ENCODE measurements around the gene HYLS1.

Gene HYLS1

DNA sequence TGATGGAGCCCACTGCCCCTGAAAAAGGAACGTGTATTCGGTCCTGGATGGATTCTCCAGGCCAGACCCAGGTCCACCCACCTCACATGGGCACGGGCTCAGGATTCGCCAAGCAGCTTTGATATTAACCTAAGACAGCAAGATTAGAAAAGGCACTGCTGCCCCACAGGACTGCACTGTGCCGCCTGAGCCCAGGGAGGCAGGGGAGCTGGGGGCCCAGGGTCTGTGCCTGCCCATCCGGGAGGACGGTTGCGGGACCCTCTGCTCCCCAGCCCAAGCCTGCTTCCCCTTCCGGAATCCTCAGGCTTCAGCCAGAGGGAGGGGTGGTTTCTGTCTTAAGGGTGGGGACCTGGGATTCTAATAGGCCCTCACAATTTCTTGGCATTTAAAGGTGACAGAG is 44.8 kb downstream of the HYLS1 start:
- no peaks in the 10 kb centered on the region for H3K9me3 ChIP-seq (ENCODE audit: control insufficient read depth, low read length)
- no peak overlapping the region for H3K4me3 ChIP-seq (ENCODE audit: insufficient read depth, low read depth, low read length)
- no peaks in the 10 kb centered on the region for H3K4me1 ChIP-seq (ENCODE audit: control insufficient read depth, insufficient read depth, low read length)
- H3K27ac ChIP-seq (ENCODE audit: insufficient read depth, low read depth, low read length, poor library complexity, severe bottlenecking), result no peak overlapping the region
- no peaks in the 10 kb centered on the region for H3K27me3 ChIP-seq (ENCODE audit: control insufficient read depth, insufficient read depth, low read length, poor library complexity, severe bottlenecking)
- no peaks in the 10 kb centered on the region for H3K36me3 ChIP-seq (ENCODE audit: control insufficient read depth, insufficient read depth, low read length)
- 84 to 88% methylated on average over 9 of the region's 9 CpGs for WGBS, 2 experiments

- WGBS, 2 experiments, result 52 to 55% methylated on average over 12 of the region's 12 CpGs
- Histone ChIP-seq H3K36me3 (ENCODE audit: control insufficient read depth, insufficient read depth, low read length) (no peaks in the 10 kb centered on the region), H3K27me3 (ENCODE audit: control insufficient read depth, insufficient read depth, low read length, poor library complexity, severe bottlenecking) (no peaks in the 10 kb centered on the region), H3K9me3 (ENCODE audit: control insufficient read depth, low read length) (no peaks in the 10 kb centered on the region), H3K4me1 (ENCODE audit: control insufficient read depth, insufficient read depth, low read length) (no peaks in the 10 kb centered on the region), H3K4me3 (ENCODE audit: insufficient read depth, low read depth, low read length) (no peak overlapping the region), H3K27ac (ENCODE audit: insufficient read depth, low read depth, low read length, poor library complexity, severe bottlenecking) (no peak overlapping the region)
These were observed 45.8 kb downstream of the HYLS1 start for GRCh38 chr11:125933030-125933813.

- no peak overlapping the region for H3K27ac ChIP-seq (ENCODE audit: insufficient read depth, low read depth, low read length, poor library complexity, severe bottlenecking)
- no peak overlapping the region for H3K4me3 ChIP-seq (ENCODE audit: insufficient read depth, low read depth, low read length)
- no peaks in the 10 kb centered on the region for H3K9me3 ChIP-seq (ENCODE audit: control insufficient read depth, low read length)
- WGBS, 2 experiments, result 93 to 95% methylated on average over 8 of the region's 8 CpGs
- peaks cover 10% of the 10 kb centered on the region for H3K4me1 ChIP-seq (ENCODE audit: control insufficient read depth, insufficient read depth, low read length)
- H3K36me3 ChIP-seq (ENCODE audit: control insufficient read depth, insufficient read depth, low read length), result no peaks in the 10 kb centered on the region
- no peaks in the 10 kb centered on the region for H3K27me3 ChIP-seq (ENCODE audit: control insufficient read depth, insufficient read depth, low read length, poor library complexity, severe bottlenecking)
These were observed 47.0 kb downstream of the HYLS1 start for GRCh38 chr11:125934473-125934872.

- 95 to 98% methylated on average over 2 of the region's 2 CpGs for WGBS, 2 experiments
- Histone ChIP-seq H3K4me1 (ENCODE audit: control insufficient read depth, insufficient read depth, low read length) (peaks cover 11% of the 10 kb centered on the region), H3K9me3 (ENCODE audit: control insufficient read depth, low read length) (no peaks in the 10 kb centered on the region), H3K27ac (ENCODE audit: insufficient read depth, low read depth, low read length, poor library complexity, severe bottlenecking) (no peak overlapping the region), H3K27me3 (ENCODE audit: control insufficient read depth, insufficient read depth, low read length, poor library complexity, severe bottlenecking) (no peaks in the 10 kb centered on the region), H3K36me3 (ENCODE audit: control insufficient read depth, insufficient read depth, low read length) (no peaks in the 10 kb centered on the region), H3K4me3 (ENCODE audit: insufficient read depth, low read depth, low read length) (no peak overlapping the region)
These were observed 47.6 kb downstream of the HYLS1 start for GRCh38 chr11:125935056-125935455.

DNA sequence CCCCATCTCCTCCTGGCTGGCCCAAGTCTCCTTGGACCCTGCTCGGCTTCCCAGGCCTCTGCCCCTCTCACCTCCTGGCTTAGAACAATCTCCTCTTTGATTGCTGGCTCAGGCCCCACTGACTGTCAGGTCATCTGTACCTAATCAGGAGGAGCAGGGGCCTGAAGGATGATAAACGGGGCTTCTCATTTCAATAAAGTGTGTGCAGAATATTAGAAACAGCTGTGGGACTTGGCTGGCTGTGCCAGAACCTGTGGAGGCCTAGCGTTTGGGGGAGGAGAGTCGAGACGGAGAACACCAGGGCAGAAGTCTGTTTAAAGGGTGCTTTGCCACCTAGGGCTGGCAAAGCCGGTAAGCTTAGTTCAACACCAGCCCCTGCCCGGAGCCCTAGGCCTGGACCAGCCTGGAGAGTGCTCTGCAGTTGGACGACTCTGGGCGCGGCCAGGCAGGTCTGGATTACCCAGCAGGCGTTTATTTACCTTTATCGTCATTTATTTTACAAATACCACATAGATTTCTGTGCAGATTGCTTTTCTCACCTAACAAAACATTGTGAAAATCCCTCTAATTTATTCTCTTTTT is 48.2 kb downstream of the HYLS1 start:
- no peaks in the 10 kb centered on the region for H3K27me3 ChIP-seq (ENCODE audit: control insufficient read depth, insufficient read depth, low read length, poor library complexity, severe bottlenecking)
- no peak overlapping the region for H3K4me3 ChIP-seq (ENCODE audit: insufficient read depth, low read depth, low read length)
- no peaks in the 10 kb centered on the region for H3K9me3 ChIP-seq (ENCODE audit: control insufficient read depth, low read length)
- H3K27ac ChIP-seq (ENCODE audit: insufficient read depth, low read depth, low read length, poor library complexity, severe bottlenecking), result no peak overlapping the region
- H3K36me3 ChIP-seq (ENCODE audit: control insufficient read depth, insufficient read depth, low read length), result no peaks in the 10 kb centered on the region
- 92 to 93% methylated on average over 12 of the region's 12 CpGs for WGBS, 2 experiments
- peaks cover 11% of the 10 kb centered on the region for H3K4me1 ChIP-seq (ENCODE audit: control insufficient read depth, insufficient read depth, low read length)

DNA sequence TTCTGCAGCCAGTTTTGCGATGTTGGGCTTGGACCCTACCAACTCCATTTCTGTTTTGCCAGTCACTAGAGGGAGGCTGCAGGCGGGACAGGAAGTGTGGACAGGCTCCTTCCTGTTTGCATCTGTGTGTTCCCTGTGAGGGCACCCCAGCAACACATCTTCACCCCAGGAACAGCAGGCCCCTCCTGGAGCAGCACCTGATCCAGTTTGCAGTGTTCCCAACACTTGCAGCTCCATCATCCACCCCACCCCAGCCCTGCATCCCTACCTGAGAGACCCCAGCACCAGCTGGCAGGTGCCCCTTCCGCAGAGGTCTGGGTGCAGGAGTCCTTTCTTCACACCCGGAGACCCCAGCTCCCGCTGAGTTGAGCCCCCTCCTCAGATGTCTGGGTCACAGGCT is 51.0 kb downstream of the HYLS1 start:
- Histone ChIP-seq H3K4me1 (ENCODE audit: control insufficient read depth, insufficient read depth, low read length) (peaks cover 17% of the 10 kb centered on the region), H3K27me3 (ENCODE audit: control insufficient read depth, insufficient read depth, low read length, poor library complexity, severe bottlenecking) (no peaks in the 10 kb centered on the region), H3K36me3 (ENCODE audit: control insufficient read depth, insufficient read depth, low read length) (no peaks in the 10 kb centered on the region), H3K9me3 (ENCODE audit: control insufficient read depth, low read length) (no peaks in the 10 kb centered on the region), H3K4me3 (ENCODE audit: insufficient read depth, low read depth, low read length) (no peak overlapping the region), H3K27ac (ENCODE audit: insufficient read depth, low read depth, low read length, poor library complexity, severe bottlenecking) (no peak overlapping the region)
- WGBS, 2 experiments, result 96 to 98% methylated on average over 5 of the region's 5 CpGs

DNA sequence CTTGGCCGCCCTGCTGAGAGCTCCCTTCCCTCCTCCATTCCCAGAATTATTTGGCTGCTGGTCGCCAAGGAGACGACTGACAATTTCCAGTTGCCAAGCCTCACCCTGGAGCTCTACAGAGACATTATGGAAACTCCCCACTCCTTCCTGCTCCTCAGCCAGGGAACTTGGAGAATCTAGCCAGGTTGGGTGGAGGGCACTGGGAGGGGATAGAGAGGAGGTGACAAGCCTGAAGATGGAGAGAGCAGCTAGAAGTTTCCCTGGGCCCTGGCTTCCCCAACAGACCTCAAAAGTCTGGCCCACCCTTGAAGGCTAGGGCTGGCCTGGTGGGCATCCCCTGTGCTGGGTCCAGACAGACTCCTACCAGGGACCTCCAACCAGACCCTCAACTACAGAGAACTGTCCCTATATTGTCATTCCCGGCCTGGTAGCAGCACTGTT is 51.6 kb downstream of the HYLS1 start:
- 62 to 69% methylated on average over 4 of the region's 4 CpGs for WGBS, 2 experiments
- H3K4me3 ChIP-seq (ENCODE audit: insufficient read depth, low read depth, low read length), result no peak overlapping the region
- H3K4me1 ChIP-seq (ENCODE audit: control insufficient read depth, insufficient read depth, low read length), result peaks cover 17% of the 10 kb centered on the region
- no peak overlapping the region for H3K27ac ChIP-seq (ENCODE audit: insufficient read depth, low read depth, low read length, poor library complexity, severe bottlenecking)
- H3K27me3 ChIP-seq (ENCODE audit: control insufficient read depth, insufficient read depth, low read length, poor library complexity, severe bottlenecking), result no peaks in the 10 kb centered on the region
- H3K9me3 ChIP-seq (ENCODE audit: control insufficient read depth, low read length), result no peaks in the 10 kb centered on the region
- no peaks in the 10 kb centered on the region for H3K36me3 ChIP-seq (ENCODE audit: control insufficient read depth, insufficient read depth, low read length)

DNA sequence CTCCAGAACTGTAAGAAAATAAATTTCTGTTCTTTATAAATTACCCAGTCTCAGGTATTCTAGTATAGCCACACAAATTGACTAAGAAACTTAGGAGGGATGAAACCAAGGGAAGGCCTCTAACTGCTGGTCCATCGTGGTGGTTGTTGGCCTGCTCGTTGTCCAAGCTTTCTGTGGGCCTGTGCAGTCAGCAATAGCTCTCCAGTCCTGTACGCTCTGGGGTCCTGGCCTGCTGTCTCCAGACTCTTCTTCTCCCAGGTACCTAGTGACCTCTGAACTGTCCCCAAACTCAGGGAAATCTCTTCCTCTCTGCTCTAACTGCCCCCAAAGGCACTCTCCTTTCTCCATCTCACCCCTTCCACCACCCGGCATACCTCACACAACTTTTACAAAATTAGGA is 52.7 kb downstream of the HYLS1 start:
- Histone ChIP-seq H3K9me3 (ENCODE audit: control insufficient read depth, low read length) (no peaks in the 10 kb centered on the region), H3K4me1 (ENCODE audit: control insufficient read depth, insufficient read depth, low read length) (peaks cover 24% of the 10 kb centered on the region), H3K4me3 (ENCODE audit: insufficient read depth, low read depth, low read length) (no peak overlapping the region), H3K27me3 (ENCODE audit: control insufficient read depth, insufficient read depth, low read length, poor library complexity, severe bottlenecking) (no peaks in the 10 kb centered on the region), H3K36me3 (ENCODE audit: control insufficient read depth, insufficient read depth, low read length) (no peaks in the 10 kb centered on the region), H3K27ac (ENCODE audit: insufficient read depth, low read depth, low read length, poor library complexity, severe bottlenecking) (no peak overlapping the region)
- WGBS, 2 experiments, result 97% methylated on average over 4 of the region's 4 CpGs

DNA sequence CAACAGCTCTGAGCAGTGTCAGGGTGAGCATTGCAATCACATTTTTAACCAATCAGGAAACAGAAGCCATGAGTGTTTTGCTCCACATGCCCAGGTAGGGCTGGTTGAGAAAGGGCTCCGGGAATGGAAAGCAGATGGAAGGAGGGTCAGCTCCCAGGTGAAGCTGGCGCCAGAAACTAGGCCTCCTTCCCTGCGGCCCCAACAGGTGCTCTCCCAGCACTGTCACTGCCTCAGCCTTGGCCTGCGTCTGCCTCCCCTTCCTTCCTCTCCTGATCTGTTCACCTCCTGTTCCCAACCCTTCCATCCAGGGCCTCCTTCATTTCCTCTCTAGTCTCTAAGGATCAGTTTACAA is 53.8 kb downstream of the HYLS1 start:
- Histone ChIP-seq H3K27me3 (ENCODE audit: control insufficient read depth, insufficient read depth, low read length, poor library complexity, severe bottlenecking) (no peaks in the 10 kb centered on the region), H3K27ac (ENCODE audit: insufficient read depth, low read depth, low read length, poor library complexity, severe bottlenecking) (no peak overlapping the region), H3K9me3 (ENCODE audit: control insufficient read depth, low read length) (no peaks in the 10 kb centered on the region), H3K36me3 (ENCODE audit: control insufficient read depth, insufficient read depth, low read length) (no peaks in the 10 kb centered on the region), H3K4me1 (ENCODE audit: control insufficient read depth, insufficient read depth, low read length) (peaks cover 24% of the 10 kb centered on the region), H3K4me3 (ENCODE audit: insufficient read depth, low read depth, low read length) (no peak overlapping the region)
- 90 to 91% methylated on average over 4 of the region's 4 CpGs for WGBS, 2 experiments

DNA sequence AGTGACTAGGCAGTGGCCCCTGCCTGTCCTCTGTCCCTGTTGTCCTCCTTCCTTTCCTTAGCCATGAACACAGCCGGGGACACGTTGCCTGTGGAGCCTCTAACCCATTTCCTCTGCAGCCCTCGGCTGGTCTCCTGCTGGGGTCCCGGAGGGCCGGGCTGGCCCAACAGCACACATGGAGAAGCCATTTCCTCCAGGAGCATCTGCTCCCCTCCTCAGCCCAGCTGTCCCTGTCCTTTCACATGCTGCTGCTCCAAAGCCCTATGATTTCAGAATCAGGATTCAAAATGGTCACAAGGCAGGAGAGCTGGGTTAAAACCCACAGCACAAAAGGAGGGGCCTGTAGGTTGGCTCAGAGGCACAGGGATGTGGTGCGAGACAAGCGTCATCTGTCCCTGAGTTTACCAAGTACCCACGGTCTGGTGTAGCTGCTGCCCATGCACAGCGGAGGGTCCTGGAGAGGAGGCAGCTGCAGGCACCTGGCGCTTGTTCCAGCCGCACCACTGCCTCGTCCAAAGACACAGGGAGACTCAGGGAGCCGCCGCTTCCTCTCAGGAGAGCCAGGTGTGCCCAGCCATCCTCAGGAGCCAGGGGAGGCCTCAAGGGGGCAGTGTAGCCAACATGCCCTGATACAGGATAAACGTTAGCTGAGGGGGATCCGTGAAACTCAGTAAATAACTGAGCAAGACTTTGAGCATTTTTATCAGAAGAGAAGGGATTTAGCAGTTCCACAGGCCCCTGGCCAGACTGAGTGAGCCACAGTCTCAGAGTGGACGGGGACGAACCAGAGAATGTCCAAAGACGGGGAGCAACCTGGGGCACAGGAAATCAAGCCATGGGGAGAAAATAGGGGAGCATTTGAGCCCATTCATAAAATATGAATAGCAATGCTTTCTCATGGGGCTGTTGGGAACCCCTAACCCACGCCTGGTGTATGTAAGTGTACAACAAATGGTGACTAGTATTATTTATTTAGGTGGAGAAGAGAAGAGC is 54.4 kb downstream of the HYLS1 start:
- Histone ChIP-seq H3K4me1 (ENCODE audit: control insufficient read depth, insufficient read depth, low read length) (peaks cover 24% of the 10 kb centered on the region), H3K27me3 (ENCODE audit: control insufficient read depth, insufficient read depth, low read length, poor library complexity, severe bottlenecking) (no peaks in the 10 kb centered on the region), H3K4me3 (ENCODE audit: insufficient read depth, low read depth, low read length) (no peak overlapping the region), H3K9me3 (ENCODE audit: control insufficient read depth, low read length) (no peaks in the 10 kb centered on the region), H3K36me3 (ENCODE audit: control insufficient read depth, insufficient read depth, low read length) (no peaks in the 10 kb centered on the region), H3K27ac (ENCODE audit: insufficient read depth, low read depth, low read length, poor library complexity, severe bottlenecking) (no peak overlapping the region)
- WGBS, 2 experiments, result 42% methylated on average over 20 of the region's 20 CpGs

Measured in ectodermal cell (in vitro differentiated cells).